ENCODE results near the gene IGF1R. TPM values are rescaled to one million over a fixed set of nuclear protein-coding genes. Genes with fewer than 3 reads are reported as not detected.

IGF1R gene
- total RNA-seq, 1 donor from 2014 or later = 23.5 TPM

DNA sequence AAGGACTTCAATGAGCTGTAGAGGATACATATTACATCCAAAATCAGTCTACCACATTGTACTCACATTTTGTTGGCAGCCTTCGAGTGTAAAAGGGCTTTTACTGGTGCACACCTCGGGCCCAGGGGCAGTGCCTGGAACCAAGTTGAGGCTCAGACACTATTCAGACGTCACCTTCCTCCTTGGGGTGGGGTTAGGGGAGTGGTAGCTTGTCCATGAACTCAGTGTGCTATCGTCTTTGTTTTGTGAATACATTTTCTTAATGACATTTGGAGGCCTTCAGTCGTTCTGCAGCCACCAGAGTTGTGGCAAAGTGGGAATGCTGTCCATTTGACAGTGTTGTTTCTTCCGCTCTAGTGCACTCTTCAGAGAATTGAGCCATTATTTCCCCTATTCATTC lies 245.1 kb downstream of the IGF1R start:
- Histone ChIP-seq H3K4me1 (peaks cover 8% of the 10 kb centered on the region), H3K4me2 (no peak overlapping the region), H3K9ac (no peak overlapping the region), H3K27ac (no peak overlapping the region), H2AFZ (replicated peaks) (no peak overlapping the region), H3K9me3 (ENCODE audit: low read depth) (no peaks in the 10 kb centered on the region), H3K36me3 (no peaks in the 10 kb centered on the region), H3F3A (ENCODE audit: low read depth) (no peaks in the 10 kb centered on the region), H3K79me2 (ENCODE audit: low read depth) (peaks cover 23% of the 10 kb centered on the region), H4K20me1 (ENCODE audit: low read depth) (peaks cover 39% of the 10 kb centered on the region), H3K27me3 (no peaks in the 10 kb centered on the region), H3K4me3 (no peak overlapping the region)
- Mint-ChIP-seq H3K27me3 (ENCODE audit: insufficient read depth, low read depth) (peaks cover 3% of the 10 kb centered on the region), H3K36me3 (peaks cover 29% of the 10 kb centered on the region), H3K9me3 (no peaks in the 10 kb centered on the region), H3K4me3 (no peak overlapping the region), H3K4me1 (peaks cover 43% of the 10 kb centered on the region), H3K27ac (no peak overlapping the region)
- no peak for DNase-seq (ENCODE audit: low spot score)
- TF ChIP-seq, protein P1, sequence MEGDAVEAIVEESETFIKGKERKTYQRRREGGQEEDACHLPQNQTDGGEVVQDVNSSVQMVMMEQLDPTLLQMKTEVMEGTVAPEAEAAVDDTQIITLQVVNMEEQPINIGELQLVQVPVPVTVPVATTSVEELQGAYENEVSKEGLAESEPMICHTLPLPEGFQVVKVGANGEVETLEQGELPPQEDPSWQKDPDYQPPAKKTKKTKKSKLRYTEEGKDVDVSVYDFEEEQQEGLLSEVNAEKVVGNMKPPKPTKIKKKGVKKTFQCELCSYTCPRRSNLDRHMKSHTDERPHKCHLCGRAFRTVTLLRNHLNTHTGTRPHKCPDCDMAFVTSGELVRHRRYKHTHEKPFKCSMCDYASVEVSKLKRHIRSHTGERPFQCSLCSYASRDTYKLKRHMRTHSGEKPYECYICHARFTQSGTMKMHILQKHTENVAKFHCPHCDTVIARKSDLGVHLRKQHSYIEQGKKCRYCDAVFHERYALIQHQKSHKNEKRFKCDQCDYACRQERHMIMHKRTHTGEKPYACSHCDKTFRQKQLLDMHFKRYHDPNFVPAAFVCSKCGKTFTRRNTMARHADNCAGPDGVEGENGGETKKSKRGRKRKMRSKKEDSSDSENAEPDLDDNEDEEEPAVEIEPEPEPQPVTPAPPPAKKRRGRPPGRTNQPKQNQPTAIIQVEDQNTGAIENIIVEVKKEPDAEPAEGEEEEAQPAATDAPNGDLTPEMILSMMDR (IDR thresholded peaks at IDR 0.05) = no peak
- no peak for TF ChIP-seq EZH2 (IDR thresholded peaks at IDR 0.05)
- no peak for TF ChIP-seq EZH2phosphoT487 (IDR thresholded peaks at IDR 0.05)

DNA sequence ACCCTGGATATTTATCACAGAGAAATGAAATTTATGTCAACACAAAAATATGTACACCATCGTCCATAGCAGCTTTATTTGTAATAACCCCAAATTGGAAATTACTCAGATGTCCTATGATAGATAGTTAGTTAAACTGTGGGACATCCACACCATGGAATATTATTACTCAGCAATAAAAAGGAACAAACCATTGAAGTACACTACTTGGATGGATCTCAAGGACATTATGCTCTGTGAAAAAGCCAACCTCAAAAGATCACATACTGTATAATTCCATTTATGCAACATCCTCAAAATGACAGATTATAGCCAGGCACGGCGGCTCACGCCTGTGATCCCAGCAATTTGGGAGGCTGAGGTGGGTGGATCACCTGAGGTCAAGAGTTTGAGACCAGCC lies 246.0 kb downstream of the IGF1R start:
- peaks cover 13% of the 10 kb centered on the region for H3K79me2 ChIP-seq (ENCODE audit: low read depth)
- H3K4me2 ChIP-seq = no peak overlapping the region
- peaks cover under 1% of the 10 kb centered on the region for H3F3A ChIP-seq (ENCODE audit: low read depth)
- Mint-ChIP-seq H3K4me3 (no peak overlapping the region), H3K27me3 (ENCODE audit: insufficient read depth, low read depth) (peaks cover 3% of the 10 kb centered on the region), H3K9me3 (no peaks in the 10 kb centered on the region), H3K36me3 (peaks cover 29% of the 10 kb centered on the region), H3K4me1 (peaks cover 38% of the 10 kb centered on the region), H3K27ac (no peak overlapping the region)
- no peak overlapping the region for H3K4me3 ChIP-seq
- peaks cover 16% of the 10 kb centered on the region for H3K4me1 ChIP-seq
- no peak for TF ChIP-seq EZH2 (IDR thresholded peaks at IDR 0.05)
- TF ChIP-seq EZH2phosphoT487 (IDR thresholded peaks at IDR 0.05) = no peak
- TF ChIP-seq, protein P1 (IDR thresholded peaks at IDR 0.05) = no peak
- H3K27me3 ChIP-seq = no peaks in the 10 kb centered on the region
- no peaks in the 10 kb centered on the region for H3K36me3 ChIP-seq
- no peak overlapping the region for H3K9ac ChIP-seq
- no peak overlapping the region for H3K27ac ChIP-seq
- H3K9me3 ChIP-seq (ENCODE audit: low read depth) = no peaks in the 10 kb centered on the region
- H4K20me1 ChIP-seq (ENCODE audit: low read depth) = peaks cover 37% of the 10 kb centered on the region
- no peak for DNase-seq (ENCODE audit: low spot score)
- no peak overlapping the region for H2AFZ ChIP-seq (replicated peaks)

DNA sequence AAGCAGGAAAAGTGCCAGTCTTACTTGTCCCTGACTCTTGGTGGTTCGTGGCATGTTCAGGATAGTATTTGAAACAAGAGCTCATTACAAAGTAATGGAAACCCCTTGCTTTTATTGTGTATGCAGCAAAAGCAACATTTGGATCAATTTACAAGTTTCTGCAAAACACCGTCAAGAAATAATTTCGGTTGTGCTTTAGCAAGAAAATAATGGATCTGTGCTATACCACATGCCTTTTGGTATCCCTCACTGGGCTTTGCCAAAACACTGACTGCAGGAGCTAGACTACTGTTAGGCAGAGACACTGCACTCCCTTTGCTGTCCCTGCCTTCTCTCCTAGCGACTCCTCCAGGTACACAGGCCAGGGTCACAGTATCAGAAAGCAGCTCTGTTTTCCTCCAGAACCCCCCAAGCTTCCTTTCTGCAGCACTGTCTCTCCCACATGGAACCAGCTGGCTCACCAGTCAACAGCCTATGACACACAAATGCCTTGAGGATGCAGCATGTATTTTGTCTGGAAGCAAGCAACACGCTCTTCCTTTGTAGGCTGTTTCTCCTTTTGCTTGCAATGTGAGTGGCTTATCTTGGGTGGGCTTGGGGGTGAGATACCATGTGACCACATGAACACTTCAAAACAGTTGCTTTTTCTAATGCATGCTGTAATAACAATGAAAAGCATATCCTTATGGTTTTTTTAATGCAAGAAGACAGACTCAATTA lies 247.8 kb downstream of the IGF1R start:
- H3K27me3 ChIP-seq = no peaks in the 10 kb centered on the region
- H3K9me3 Mint-ChIP-seq = no peaks in the 10 kb centered on the region
- no peak overlapping the region for H3K9ac ChIP-seq
- no peak for DNase-seq (ENCODE audit: low spot score)
- peaks cover 4% of the 10 kb centered on the region for H3K79me2 ChIP-seq (ENCODE audit: low read depth)
- H3K27me3 Mint-ChIP-seq (ENCODE audit: insufficient read depth, low read depth) = no peaks in the 10 kb centered on the region
- H3K36me3 Mint-ChIP-seq = peaks cover 26% of the 10 kb centered on the region
- H3K9me3 ChIP-seq (ENCODE audit: low read depth) = no peaks in the 10 kb centered on the region
- peaks cover 39% of the 10 kb centered on the region for H4K20me1 ChIP-seq (ENCODE audit: low read depth)
- H3F3A ChIP-seq (ENCODE audit: low read depth) = peaks cover 18% of the 10 kb centered on the region
- H3K27ac ChIP-seq = no peak overlapping the region
- no peak overlapping the region for H3K4me3 Mint-ChIP-seq
- no peak overlapping the region for H2AFZ ChIP-seq (replicated peaks)
- H3K4me1 Mint-ChIP-seq = peaks cover 38% of the 10 kb centered on the region
- no peak overlapping the region for H3K27ac Mint-ChIP-seq
- no peak overlapping the region for H3K4me3 ChIP-seq
- H3K4me1 ChIP-seq = peaks cover 27% of the 10 kb centered on the region
- H3K36me3 ChIP-seq = no peaks in the 10 kb centered on the region
- TF ChIP-seq EZH2 (IDR thresholded peaks at IDR 0.05) = no peak
- TF ChIP-seq, protein P1 (IDR thresholded peaks at IDR 0.05) = no peak
- H3K4me2 ChIP-seq = no peak overlapping the region

All from neural progenitor cell (in vitro differentiated cells).